ENCODE measurements around the gene THADA.

The THADA gene

GRCh38 chr2:43465234-43465633, 130.6 kb downstream of the THADA start:
- Histone ChIP-seq H3K27me3 (ENCODE audit: insufficient read depth, insufficient read length) (no peaks in the 10 kb centered on the region), H3K9ac (ENCODE audit: insufficient read length, low read depth) (no peak overlapping the region), H3K4me1 (ENCODE audit: insufficient read depth, insufficient read length) (no peaks in the 10 kb centered on the region), H3K36me3 (ENCODE audit: insufficient read depth, insufficient read length, low read length) (peaks cover 2% of the 10 kb centered on the region), H3K4me3 (ENCODE audit: insufficient read length, low read depth) (no peak overlapping the region), H3K9me3 (ENCODE audit: insufficient read depth, low read length) (no peaks in the 10 kb centered on the region)
- DNase-seq (ENCODE audit: low read depth, low spot score): no peak
- TF ChIP-seq YY1 (IDR thresholded peaks at IDR 0.05; ENCODE audit: insufficient read depth, insufficient read length): no peak
- no peak for TF ChIP-seq SUZ12 (IDR thresholded peaks at IDR 0.05; ENCODE audit: extremely low read depth, insufficient read depth, insufficient read length)
- TF ChIP-seq ZNF274 (IDR thresholded peaks at IDR 0.05; ENCODE audit: low read depth, low read length): no peak

DNA sequence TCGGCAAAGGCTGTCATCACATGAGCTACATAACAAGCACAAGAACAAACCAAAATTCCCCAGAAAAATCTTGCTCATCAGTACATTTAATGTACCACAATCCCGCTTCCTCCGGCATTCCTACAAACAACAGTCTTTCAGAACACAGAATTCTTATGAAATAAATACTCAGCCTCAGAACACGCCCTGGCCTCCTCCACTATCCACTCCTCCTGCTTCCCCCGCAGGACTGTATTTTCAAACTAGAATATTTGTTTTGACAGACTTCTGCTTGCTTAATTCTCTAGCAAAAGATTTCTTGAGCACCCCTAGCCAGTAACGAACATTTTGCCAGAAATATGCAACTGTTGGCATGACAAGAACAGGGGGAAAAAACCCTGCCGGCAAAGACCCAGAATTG, 131.2 kb downstream of the THADA start:
- no peak for DNase-seq (ENCODE audit: low read depth, low spot score)
- no peaks in the 10 kb centered on the region for H3K4me1 ChIP-seq (ENCODE audit: insufficient read depth, insufficient read length)
- H3K9me3 ChIP-seq (ENCODE audit: insufficient read depth, low read length): no peaks in the 10 kb centered on the region
- H3K36me3 ChIP-seq (ENCODE audit: insufficient read depth, insufficient read length, low read length): peaks cover 2% of the 10 kb centered on the region
- H3K9ac ChIP-seq (ENCODE audit: insufficient read length, low read depth): no peak overlapping the region
- no peaks in the 10 kb centered on the region for H3K27me3 ChIP-seq (ENCODE audit: insufficient read depth, insufficient read length)
- TF ChIP-seq ZNF274 (IDR thresholded peaks at IDR 0.05; ENCODE audit: low read depth, low read length) (no peak), SUZ12 (IDR thresholded peaks at IDR 0.05; ENCODE audit: extremely low read depth, insufficient read depth, insufficient read length) (no peak), YY1 (IDR thresholded peaks at IDR 0.05; ENCODE audit: insufficient read depth, insufficient read length) (no peak)
- H3K4me3 ChIP-seq (ENCODE audit: insufficient read length, low read depth): no peak overlapping the region

DNA sequence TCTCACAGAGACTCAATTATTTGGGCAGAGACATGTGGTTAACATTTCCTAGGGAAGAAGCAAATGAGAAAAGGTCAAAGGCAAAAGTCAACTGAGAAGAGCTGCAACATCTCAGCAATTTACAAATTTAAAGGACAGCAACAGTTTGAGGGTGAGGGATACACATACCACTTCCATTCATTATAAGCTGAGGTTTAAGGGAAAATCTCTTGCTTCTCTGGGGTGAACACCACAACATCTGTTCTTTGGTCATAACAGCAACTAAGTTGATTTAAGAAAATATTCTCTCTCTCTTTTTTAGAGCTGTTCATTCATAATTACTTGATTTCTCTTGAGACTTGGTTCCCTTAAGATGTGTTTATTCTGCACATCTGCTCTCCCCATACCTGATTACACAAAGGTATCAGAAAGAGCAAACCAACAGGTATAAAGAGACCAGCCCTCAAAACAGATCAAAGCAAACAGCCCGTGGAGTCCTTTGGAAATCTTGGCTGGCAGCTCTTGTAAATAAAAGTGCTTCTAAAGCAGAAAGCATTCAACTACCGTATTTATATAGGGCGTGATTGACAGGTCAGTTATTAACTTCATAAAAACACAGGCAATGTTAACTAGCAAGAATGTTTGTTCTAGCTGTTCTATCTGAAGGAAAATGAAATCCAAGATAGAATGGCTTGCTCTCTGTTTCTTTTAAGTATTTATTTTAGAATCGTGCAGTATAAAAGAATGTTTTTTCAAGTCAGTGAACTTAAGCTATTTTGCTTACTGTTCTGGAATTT, 132.8 kb downstream of the THADA start:
- no peak for DNase-seq (ENCODE audit: low read depth, low spot score)
- H3K4me1 ChIP-seq (ENCODE audit: insufficient read depth, insufficient read length): no peaks in the 10 kb centered on the region
- H3K27me3 ChIP-seq (ENCODE audit: insufficient read depth, insufficient read length): no peaks in the 10 kb centered on the region
- no peak overlapping the region for H3K9ac ChIP-seq (ENCODE audit: insufficient read length, low read depth)
- H3K9me3 ChIP-seq (ENCODE audit: insufficient read depth, low read length): no peaks in the 10 kb centered on the region
- H3K4me3 ChIP-seq (ENCODE audit: insufficient read length, low read depth): no peak overlapping the region
- no peak for TF ChIP-seq YY1 (IDR thresholded peaks at IDR 0.05; ENCODE audit: insufficient read depth, insufficient read length)
- no peak for TF ChIP-seq SUZ12 (IDR thresholded peaks at IDR 0.05; ENCODE audit: extremely low read depth, insufficient read depth, insufficient read length)
- no peak for TF ChIP-seq ZNF274 (IDR thresholded peaks at IDR 0.05; ENCODE audit: low read depth, low read length)
- H3K36me3 ChIP-seq (ENCODE audit: insufficient read depth, insufficient read length, low read length): peaks cover 6% of the 10 kb centered on the region

DNA sequence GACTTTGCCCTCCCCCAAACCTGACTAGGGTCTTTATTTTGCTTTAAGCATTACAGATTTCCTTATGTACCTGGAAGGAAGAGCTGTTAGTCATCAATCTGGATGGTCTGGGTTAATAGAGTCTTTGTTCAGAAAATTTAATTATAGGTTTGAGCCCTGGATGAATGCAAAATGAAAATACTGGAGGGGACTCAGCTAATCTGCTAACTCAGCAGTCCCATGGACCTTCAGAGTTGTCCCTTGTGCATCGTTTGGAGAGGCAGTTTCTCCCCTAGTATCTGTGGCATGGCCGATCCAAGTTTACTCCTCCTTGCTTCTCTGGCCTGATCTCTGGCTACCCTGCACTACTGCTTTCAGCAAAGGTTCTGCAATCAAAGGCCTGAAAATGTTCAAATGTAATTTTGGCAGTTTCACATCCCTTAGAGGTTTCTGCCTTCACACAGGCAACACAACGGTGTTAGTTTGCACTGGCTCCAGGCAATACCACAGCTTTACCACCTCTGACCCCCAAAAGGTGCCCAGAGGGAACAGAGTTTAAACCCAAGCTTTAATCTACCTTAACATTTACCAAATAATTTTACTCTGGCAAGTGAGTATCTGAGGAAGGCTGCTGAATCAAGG, 134.3 kb downstream of the THADA start:
- peaks cover 6% of the 10 kb centered on the region for H3K36me3 ChIP-seq (ENCODE audit: insufficient read depth, insufficient read length, low read length)
- H3K9me3 ChIP-seq (ENCODE audit: insufficient read depth, low read length): no peaks in the 10 kb centered on the region
- no peak overlapping the region for H3K4me3 ChIP-seq (ENCODE audit: insufficient read length, low read depth)
- no peaks in the 10 kb centered on the region for H3K27me3 ChIP-seq (ENCODE audit: insufficient read depth, insufficient read length)
- DNase-seq (ENCODE audit: low read depth, low spot score): no peak
- no peak for TF ChIP-seq SUZ12 (IDR thresholded peaks at IDR 0.05; ENCODE audit: extremely low read depth, insufficient read depth, insufficient read length)
- no peak for TF ChIP-seq YY1 (IDR thresholded peaks at IDR 0.05; ENCODE audit: insufficient read depth, insufficient read length)
- no peak for TF ChIP-seq ZNF274 (IDR thresholded peaks at IDR 0.05; ENCODE audit: low read depth, low read length)
- H3K9ac ChIP-seq (ENCODE audit: insufficient read length, low read depth): no peak overlapping the region
- H3K4me1 ChIP-seq (ENCODE audit: insufficient read depth, insufficient read length): no peaks in the 10 kb centered on the region

- no peak overlapping the region for H3K4me3 ChIP-seq (ENCODE audit: insufficient read length, low read depth)
- DNase-seq (ENCODE audit: low read depth, low spot score): no peak
- no peaks in the 10 kb centered on the region for H3K27me3 ChIP-seq (ENCODE audit: insufficient read depth, insufficient read length)
- H3K9ac ChIP-seq (ENCODE audit: insufficient read length, low read depth): no peak overlapping the region
- peaks cover 6% of the 10 kb centered on the region for H3K36me3 ChIP-seq (ENCODE audit: insufficient read depth, insufficient read length, low read length)
- no peaks in the 10 kb centered on the region for H3K9me3 ChIP-seq (ENCODE audit: insufficient read depth, low read length)
- H3K4me1 ChIP-seq (ENCODE audit: insufficient read depth, insufficient read length): no peaks in the 10 kb centered on the region
- TF ChIP-seq SUZ12 (IDR thresholded peaks at IDR 0.05; ENCODE audit: extremely low read depth, insufficient read depth, insufficient read length) (no peak), ZNF274 (IDR thresholded peaks at IDR 0.05; ENCODE audit: low read depth, low read length) (no peak), YY1 (IDR thresholded peaks at IDR 0.05; ENCODE audit: insufficient read depth, insufficient read length) (no peak)
These were observed 135.1 kb downstream of the THADA start for GRCh38 chr2:43460611-43461365.

DNA sequence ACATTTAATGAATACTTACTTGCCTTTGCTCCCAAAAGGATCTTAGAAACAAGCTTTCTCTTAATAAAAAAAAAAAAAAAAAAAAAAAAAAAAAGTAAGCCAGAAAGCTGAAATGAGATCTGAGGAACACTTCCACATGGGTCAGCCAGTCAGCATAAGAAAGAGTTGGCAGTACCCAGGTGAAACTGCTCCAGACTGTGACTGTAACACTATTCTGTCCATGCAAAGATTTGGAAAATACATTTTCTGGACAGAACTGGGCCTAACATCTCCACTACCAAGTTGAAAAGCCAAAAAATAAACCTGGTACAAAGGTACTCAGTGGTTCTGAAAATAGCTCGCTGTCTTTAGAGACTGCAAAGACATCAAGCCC, 135.7 kb downstream of the THADA start:
- Histone ChIP-seq H3K4me1 (ENCODE audit: insufficient read depth, insufficient read length) (no peaks in the 10 kb centered on the region), H3K36me3 (ENCODE audit: insufficient read depth, insufficient read length, low read length) (peaks cover 6% of the 10 kb centered on the region), H3K27me3 (ENCODE audit: insufficient read depth, insufficient read length) (no peaks in the 10 kb centered on the region), H3K9me3 (ENCODE audit: insufficient read depth, low read length) (no peaks in the 10 kb centered on the region), H3K9ac (ENCODE audit: insufficient read length, low read depth) (no peak overlapping the region), H3K4me3 (ENCODE audit: insufficient read length, low read depth) (no peak overlapping the region)
- no peak for DNase-seq (ENCODE audit: low read depth, low spot score)
- TF ChIP-seq YY1 (IDR thresholded peaks at IDR 0.05; ENCODE audit: insufficient read depth, insufficient read length): no peak
- no peak for TF ChIP-seq SUZ12 (IDR thresholded peaks at IDR 0.05; ENCODE audit: extremely low read depth, insufficient read depth, insufficient read length)
- no peak for TF ChIP-seq ZNF274 (IDR thresholded peaks at IDR 0.05; ENCODE audit: low read depth, low read length)

Data from NT2/D1 (cell line).